ENCODE results near the gene CCDC88A. TPM values are rescaled to one million over a fixed set of nuclear protein-coding genes. Genes with fewer than 3 reads are reported as not detected.

The CCDC88A gene
- total and polyA plus RNA-seq, 2 donors (not counting 3 experiments of a cell fraction or from before 2014, with no cell fraction given): 21.1 to 77.4 TPM

DNA sequence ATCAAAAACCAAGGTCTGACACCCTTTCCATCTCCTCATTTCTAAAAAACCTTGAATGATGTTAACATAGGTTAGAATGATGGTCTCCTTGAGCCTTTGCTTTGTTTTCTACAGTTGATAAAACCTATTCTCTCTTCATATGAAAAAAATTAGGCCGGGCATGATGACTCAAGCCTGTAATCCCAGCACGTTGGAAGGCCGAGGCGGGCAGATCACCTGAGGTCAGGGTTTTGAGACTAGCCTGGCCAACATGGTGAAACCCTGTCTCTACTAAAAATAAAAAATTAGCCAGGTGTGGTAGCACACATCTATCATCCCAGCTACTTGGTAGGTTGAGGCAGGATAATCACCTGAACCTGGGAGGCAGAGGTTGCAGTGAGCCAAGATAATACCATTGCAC is 49.4 kb downstream of the CCDC88A start:
- dilution Hi-C loops (cut with MboI; ENCODE audit: extremely low pct_ligation_motif_present, low sequenced_read_pairs): no loop called here
- no peak overlapping the region for H3K4me2 ChIP-seq (ENCODE audit: insufficient read depth, low read length)

More for the DNA sequence above, 49.4 kb downstream of the CCDC88A start:
- DNase-seq (ENCODE audit: low read depth, low spot score) (no peak), FAIRE-seq (no peak)
- Histone ChIP-seq H3K4me3 (replicated peaks in 1 of 3; ENCODE audit: insufficient read depth in 1 of 3, low read depth in 1 of 3, low read length in 3 of 3) (no peak overlapping the region), H3K9me3 (replicated peaks; ENCODE audit: control insufficient read depth, insufficient read depth, low read length) (no peaks in the 10 kb centered on the region), H3K9ac (replicated peaks; ENCODE audit: extremely low read depth, insufficient read depth, low read length) (no peak overlapping the region), H3K36me3 (ENCODE audit: control insufficient read depth in 2 of 2, extremely low read depth in 1 of 2, insufficient read depth in 2 of 2, low read length in 2 of 2) (no peaks in the 10 kb centered on the region), H3K27me3 (ENCODE audit: control insufficient read depth in 2 of 2, insufficient read depth in 2 of 2, low read length in 2 of 2) (no peaks in the 10 kb centered on the region), H3K4me1 (ENCODE audit: control insufficient read depth, extremely low read depth, insufficient read depth, low read length) (peaks cover 7% of the 10 kb centered on the region), H3K79me2 (ENCODE audit: control insufficient read depth, insufficient read depth, low read length) (no peaks in the 10 kb centered on the region), H3K27ac (ENCODE audit: insufficient read depth, low read depth, low read length) (no peak overlapping the region), H2AFZ (ENCODE audit: low read depth, low read length) (no peak overlapping the region), H3K9me1 (replicated peaks; ENCODE audit: control insufficient read depth, extremely low read depth, insufficient read depth, low read length) (no peaks in the 10 kb centered on the region), H4K20me1 (replicated peaks; ENCODE audit: control insufficient read depth, extremely low read depth, insufficient read depth, low read length) (no peaks in the 10 kb centered on the region)
- ChIA-PET CTCF (no interaction called here), POLR2A (interaction anchor here (0.6 kb wide), 1 partner anchor 49 kb away, joined by 3 read pairs; no protein-coding TSS in a partner anchor)
- BruUV-seq (replicated peaks): no TSS peak
- TF ChIP-seq, protein P1, sequence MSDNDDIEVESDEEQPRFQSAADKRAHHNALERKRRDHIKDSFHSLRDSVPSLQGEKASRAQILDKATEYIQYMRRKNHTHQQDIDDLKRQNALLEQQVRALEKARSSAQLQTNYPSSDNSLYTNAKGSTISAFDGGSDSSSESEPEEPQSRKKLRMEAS (IDR thresholded peaks at IDR 0.05; ENCODE audit: insufficient read depth, insufficient read length): no peak
- TF ChIP-seq EZH2 (IDR thresholded peaks at IDR 0.05; ENCODE audit: borderline replicate concordance, low read depth, low read length, severe bottlenecking) (no peak), POLR2AphosphoS5 (IDR thresholded peaks at IDR 0.05; ENCODE audit: insufficient read depth, low read depth, low read length) (no peak), MYC (IDR thresholded peaks at IDR 0.05; ENCODE audit: low read depth, low read length) (no peak), GATA2 (IDR thresholded peaks at IDR 0.05; ENCODE audit: insufficient read depth, insufficient read length, low read depth, low read length) (no peak), JUN (IDR thresholded peaks at IDR 0.05; ENCODE audit: borderline replicate concordance, insufficient read depth, insufficient read length, low read depth) (no peak), FOS (IDR thresholded peaks at IDR 0.05; ENCODE audit: borderline replicate concordance, insufficient read depth, low read length) (no peak), POLR2A (IDR thresholded peaks at IDR 0.05; ENCODE audit: low read depth, low read length) (no peak)
- TF ChIP-seq, protein P2, sequence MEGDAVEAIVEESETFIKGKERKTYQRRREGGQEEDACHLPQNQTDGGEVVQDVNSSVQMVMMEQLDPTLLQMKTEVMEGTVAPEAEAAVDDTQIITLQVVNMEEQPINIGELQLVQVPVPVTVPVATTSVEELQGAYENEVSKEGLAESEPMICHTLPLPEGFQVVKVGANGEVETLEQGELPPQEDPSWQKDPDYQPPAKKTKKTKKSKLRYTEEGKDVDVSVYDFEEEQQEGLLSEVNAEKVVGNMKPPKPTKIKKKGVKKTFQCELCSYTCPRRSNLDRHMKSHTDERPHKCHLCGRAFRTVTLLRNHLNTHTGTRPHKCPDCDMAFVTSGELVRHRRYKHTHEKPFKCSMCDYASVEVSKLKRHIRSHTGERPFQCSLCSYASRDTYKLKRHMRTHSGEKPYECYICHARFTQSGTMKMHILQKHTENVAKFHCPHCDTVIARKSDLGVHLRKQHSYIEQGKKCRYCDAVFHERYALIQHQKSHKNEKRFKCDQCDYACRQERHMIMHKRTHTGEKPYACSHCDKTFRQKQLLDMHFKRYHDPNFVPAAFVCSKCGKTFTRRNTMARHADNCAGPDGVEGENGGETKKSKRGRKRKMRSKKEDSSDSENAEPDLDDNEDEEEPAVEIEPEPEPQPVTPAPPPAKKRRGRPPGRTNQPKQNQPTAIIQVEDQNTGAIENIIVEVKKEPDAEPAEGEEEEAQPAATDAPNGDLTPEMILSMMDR (IDR thresholded peaks at IDR 0.05; ENCODE audit: extremely low read depth in 1 of 2, insufficient read depth in 1 of 2, low read depth in 1 of 2, low read length in 2 of 2): no peak
- intact Hi-C loops (cut with micrococcal nuclease): no loop called here

Measured in endothelial cell of umbilical vein (primary cell).